Measurements from ENCODE around the gene PEAR1. TPM values are rescaled to one million over a fixed set of nuclear protein-coding genes. Genes with fewer than 3 reads are reported as not detected.

Gene PEAR1
- total and polyA plus RNA-seq, 2 of the 4 experiments (the other 2 are of a cell fraction): 2.0 to 44.4 TPM

DNA sequence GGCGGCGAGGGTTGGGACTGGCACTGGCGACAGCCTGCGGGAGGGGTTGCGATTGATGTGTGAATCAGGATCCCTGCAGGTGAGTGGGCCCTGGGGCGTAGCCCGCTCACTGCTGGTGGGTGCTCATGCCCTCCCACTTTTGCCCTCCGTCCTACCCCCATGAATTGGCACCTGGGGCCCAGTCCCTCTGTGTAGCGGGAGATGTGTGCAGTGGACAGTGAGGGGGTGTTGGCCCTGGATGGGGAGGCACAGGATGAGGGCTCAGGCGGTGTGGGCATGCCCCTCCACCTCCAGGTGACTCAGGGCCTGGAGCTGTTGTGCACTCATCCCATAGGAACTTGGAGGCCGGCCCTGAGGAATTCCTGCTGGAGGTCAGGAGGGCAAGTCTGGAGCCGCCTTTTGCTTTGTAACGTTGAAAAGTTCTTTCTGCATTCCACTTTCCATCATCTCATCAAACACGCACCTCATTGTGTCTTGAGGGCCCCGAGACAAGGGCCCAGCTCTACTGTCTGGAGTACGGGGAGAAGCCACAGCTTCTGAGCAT is 3.0 kb downstream of the PEAR1 start:
- intact Hi-C loops (cut with micrococcal nuclease) (no loop called here), in situ Hi-C loops (cut with MboI; ENCODE audit: low sequenced_read_pairs) (no loop called here), dilution Hi-C loops (cut with HindIII; ENCODE audit: low sequenced_read_pairs, unreplicated experiment) (no loop called here)
- Histone ChIP-seq H3K4me1 (ENCODE audit: control insufficient read depth, insufficient read depth, low read length) (peaks cover 43% of the 10 kb centered on the region), H2BK20ac (ENCODE audit: low read depth, low read length) (peak overlapping the region; percentile 90), H3K9ac (ENCODE audit: low read depth, low read length) (peak overlapping the region; percentile 22), H4K8ac (ENCODE audit: low read depth in 2 of 2, low read length in 2 of 2) (peak overlapping the region; percentile 76 to 96), H3K4me2 (ENCODE audit: low read depth, low read length) (peak overlapping the region; percentile 56), H2BK15ac (ENCODE audit: low read depth, low read length) (peak overlapping the region; percentile 84), H3K27ac (ENCODE audit: insufficient read depth, low read length) (peak overlapping the region; percentile 77), H3K79me1 (ENCODE audit: low read depth in 1 of 2, low read length in 2 of 2) (peaks cover 27 to 79% of the 10 kb centered on the region in 2 experiments), H3K9me1 (ENCODE audit: insufficient read depth, low read length) (peaks cover 29% of the 10 kb centered on the region), H3K4ac (ENCODE audit: low read depth, low read length) (peak overlapping the region; percentile 96), H3K18ac (ENCODE audit: low read depth, low read length) (peak overlapping the region; percentile 73), H3K27me3 (ENCODE audit: control insufficient read depth, insufficient read depth, low read length) (no peaks in the 10 kb centered on the region), H3K23ac (ENCODE audit: low read depth, low read length) (peak overlapping the region; percentile 96), H2BK120ac (ENCODE audit: low read depth, low read length) (peak overlapping the region; percentile 95), H4K5ac (ENCODE audit: low read depth, low read length) (peak overlapping the region; percentile 46), H3K14ac (replicated peaks; ENCODE audit: low read depth, low read length) (peak overlapping the region; percentile 98), H3K9me3 (ENCODE audit: control insufficient read depth, insufficient read depth, low read length) (no peaks in the 10 kb centered on the region), H3K4me3 (ENCODE audit: insufficient read depth, low read depth, low read length) (no peak overlapping the region), H4K91ac (ENCODE audit: insufficient read depth, low read depth, low read length) (peak overlapping the region; percentile 87), H3K36me3 (ENCODE audit: control insufficient read depth, insufficient read depth, low read length) (no peaks in the 10 kb centered on the region), H2BK5ac (ENCODE audit: low read depth, low read length, poor library complexity, severe bottlenecking) (peak overlapping the region; percentile 92), H2AK5ac (ENCODE audit: low read depth, low read length) (peak overlapping the region; percentile 99), H3K56ac (ENCODE audit: extremely low read depth, insufficient read depth, low read length) (peak overlapping the region; percentile 96), H2AFZ (replicated peaks; ENCODE audit: low read length, poor library complexity) (peak overlapping the region; percentile 64), H2AK9ac (replicated peaks; ENCODE audit: low read depth, low read length, poor library complexity) (peak overlapping the region; percentile 98), H4K20me1 (ENCODE audit: insufficient read depth, low read length) (peaks cover 2% of the 10 kb centered on the region; the same call in 1 of the 2 replicates)
- DNase-seq (peak; percentile 92), ATAC-seq (ENCODE audit: low read depth) (peak; percentile 74)
- ChIA-PET CTCF (interaction anchor here (1.0 kb wide), 1 partner anchor 23 kb away, joined by 3 read pairs; no protein-coding TSS in a partner anchor), POLR2A (ENCODE audit: unreplicated experiment) (no interaction called here)
- 0% methylated on average over 2 of the region's 16 CpGs; no CpG with 5 or more reads in 1 of the 2 experiments for WGBS, 2 experiments (ENCODE audit: extremely low coverage in 2 of 2, insufficient read length in 1 of 2)
- BruUV-seq (replicated peaks): no TSS peak
- TF ChIP-seq MAFK (IDR thresholded peaks at IDR 0.05; ENCODE audit: low read depth, low read length): no peak
- TF ChIP-seq RFX5 (IDR thresholded peaks at IDR 0.05; ENCODE audit: low read depth, low read length): no peak
- no peak for TF ChIP-seq SMC3 (IDR thresholded peaks at IDR 0.05; ENCODE audit: low read depth, low read length)
- TF ChIP-seq MAZ (IDR thresholded peaks at IDR 0.05; ENCODE audit: borderline replicate concordance, low read depth, low read length): peak; percentile 51; the same call in 1 of the 2 replicates
- TF ChIP-seq POLR2A (IDR thresholded peaks at IDR 0.05; ENCODE audit: low read depth, low read length): no peak; the same call in 1 of the 2 replicates
- no peak for TF ChIP-seq CHD1 (IDR thresholded peaks at IDR 0.05; ENCODE audit: low read depth, low read length)
- TF ChIP-seq BHLHE40 (IDR thresholded peaks at IDR 0.05; ENCODE audit: low read depth, low read length): no peak
- TF ChIP-seq, protein P1, sequence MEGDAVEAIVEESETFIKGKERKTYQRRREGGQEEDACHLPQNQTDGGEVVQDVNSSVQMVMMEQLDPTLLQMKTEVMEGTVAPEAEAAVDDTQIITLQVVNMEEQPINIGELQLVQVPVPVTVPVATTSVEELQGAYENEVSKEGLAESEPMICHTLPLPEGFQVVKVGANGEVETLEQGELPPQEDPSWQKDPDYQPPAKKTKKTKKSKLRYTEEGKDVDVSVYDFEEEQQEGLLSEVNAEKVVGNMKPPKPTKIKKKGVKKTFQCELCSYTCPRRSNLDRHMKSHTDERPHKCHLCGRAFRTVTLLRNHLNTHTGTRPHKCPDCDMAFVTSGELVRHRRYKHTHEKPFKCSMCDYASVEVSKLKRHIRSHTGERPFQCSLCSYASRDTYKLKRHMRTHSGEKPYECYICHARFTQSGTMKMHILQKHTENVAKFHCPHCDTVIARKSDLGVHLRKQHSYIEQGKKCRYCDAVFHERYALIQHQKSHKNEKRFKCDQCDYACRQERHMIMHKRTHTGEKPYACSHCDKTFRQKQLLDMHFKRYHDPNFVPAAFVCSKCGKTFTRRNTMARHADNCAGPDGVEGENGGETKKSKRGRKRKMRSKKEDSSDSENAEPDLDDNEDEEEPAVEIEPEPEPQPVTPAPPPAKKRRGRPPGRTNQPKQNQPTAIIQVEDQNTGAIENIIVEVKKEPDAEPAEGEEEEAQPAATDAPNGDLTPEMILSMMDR (conservative IDR thresholded peaks at IDR 0.05; ENCODE audit: low read depth, low read length): no peak
- TF ChIP-seq MXI1 (IDR thresholded peaks at IDR 0.05; ENCODE audit: borderline replicate concordance, low read depth, low read length): no peak
- no peak for TF ChIP-seq CEBPB (IDR thresholded peaks at IDR 0.05; ENCODE audit: low read depth, low read length)
- peak; percentile 81 for TF ChIP-seq FOS (IDR thresholded peaks at IDR 0.05; ENCODE audit: low read depth, low read length)
- TF ChIP-seq NFE2L2 (IDR thresholded peaks at IDR 0.05; ENCODE audit: low read depth, low read length): peak; percentile 32; the same call in 1 of the 2 replicates
- no peak for TF ChIP-seq RCOR1 (IDR thresholded peaks at IDR 0.05; ENCODE audit: insufficient replicate concordance, low read length)
- TF ChIP-seq ELK1 (IDR thresholded peaks at IDR 0.05; ENCODE audit: borderline replicate concordance, low read depth, low read length): no peak
- TF ChIP-seq, protein P2, sequence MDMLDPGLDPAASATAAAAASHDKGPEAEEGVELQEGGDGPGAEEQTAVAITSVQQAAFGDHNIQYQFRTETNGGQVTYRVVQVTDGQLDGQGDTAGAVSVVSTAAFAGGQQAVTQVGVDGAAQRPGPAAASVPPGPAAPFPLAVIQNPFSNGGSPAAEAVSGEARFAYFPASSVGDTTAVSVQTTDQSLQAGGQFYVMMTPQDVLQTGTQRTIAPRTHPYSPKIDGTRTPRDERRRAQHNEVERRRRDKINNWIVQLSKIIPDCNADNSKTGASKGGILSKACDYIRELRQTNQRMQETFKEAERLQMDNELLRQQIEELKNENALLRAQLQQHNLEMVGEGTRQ (IDR thresholded peaks at IDR 0.05; ENCODE audit: low read depth, low read length): no peak
- TF ChIP-seq RAD21 (IDR thresholded peaks at IDR 0.05; ENCODE audit: low read length): no peak

Measured in IMR-90 (cell line).